ENCODE measurements around the gene SDHAF1. TPM values are rescaled to one million over a fixed set of nuclear protein-coding genes. Genes with fewer than 3 reads are reported as not detected.
A peak's percentile ranks its signal among the peaks of the same experiment; 100 is the strongest.

Gene SDHAF1
- total RNA-seq, 1 donor from 2014 or later, result 4.6 TPM

DNA sequence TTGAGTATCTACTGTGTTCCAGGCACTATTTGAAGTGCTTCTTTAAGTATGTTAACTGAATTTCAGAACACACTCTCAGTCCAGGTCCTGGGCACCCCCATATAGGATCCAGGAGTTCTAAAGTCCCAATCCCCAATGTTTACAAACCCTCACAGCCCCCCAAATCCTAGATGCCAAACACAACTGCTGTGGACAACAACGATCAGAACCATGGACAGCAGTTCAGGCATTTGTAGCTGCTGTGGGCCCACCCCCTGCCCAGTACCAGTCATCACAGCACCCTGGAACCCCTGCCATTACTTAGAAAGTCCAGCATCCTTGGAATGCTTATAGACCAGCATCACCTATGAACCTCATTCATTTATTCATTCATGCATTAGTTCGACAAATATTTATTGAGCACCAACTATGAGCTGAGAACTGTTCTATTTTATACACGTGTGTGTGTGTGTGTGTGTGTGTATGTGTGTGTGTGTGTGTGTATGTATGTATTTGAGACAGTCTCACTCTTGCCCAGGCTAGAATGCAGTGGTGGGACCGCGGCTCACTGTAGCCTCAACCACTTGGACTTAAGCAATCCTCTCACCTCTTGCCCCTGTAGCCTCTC is 19.3 kb upstream of the SDHAF1 start:
- DNase-seq (ENCODE audit: low spot score), result peak; percentile 83
- Mint-ChIP-seq H3K27ac (no peak overlapping the region), H3K4me3 (peak overlapping the region; percentile 14)

DNA sequence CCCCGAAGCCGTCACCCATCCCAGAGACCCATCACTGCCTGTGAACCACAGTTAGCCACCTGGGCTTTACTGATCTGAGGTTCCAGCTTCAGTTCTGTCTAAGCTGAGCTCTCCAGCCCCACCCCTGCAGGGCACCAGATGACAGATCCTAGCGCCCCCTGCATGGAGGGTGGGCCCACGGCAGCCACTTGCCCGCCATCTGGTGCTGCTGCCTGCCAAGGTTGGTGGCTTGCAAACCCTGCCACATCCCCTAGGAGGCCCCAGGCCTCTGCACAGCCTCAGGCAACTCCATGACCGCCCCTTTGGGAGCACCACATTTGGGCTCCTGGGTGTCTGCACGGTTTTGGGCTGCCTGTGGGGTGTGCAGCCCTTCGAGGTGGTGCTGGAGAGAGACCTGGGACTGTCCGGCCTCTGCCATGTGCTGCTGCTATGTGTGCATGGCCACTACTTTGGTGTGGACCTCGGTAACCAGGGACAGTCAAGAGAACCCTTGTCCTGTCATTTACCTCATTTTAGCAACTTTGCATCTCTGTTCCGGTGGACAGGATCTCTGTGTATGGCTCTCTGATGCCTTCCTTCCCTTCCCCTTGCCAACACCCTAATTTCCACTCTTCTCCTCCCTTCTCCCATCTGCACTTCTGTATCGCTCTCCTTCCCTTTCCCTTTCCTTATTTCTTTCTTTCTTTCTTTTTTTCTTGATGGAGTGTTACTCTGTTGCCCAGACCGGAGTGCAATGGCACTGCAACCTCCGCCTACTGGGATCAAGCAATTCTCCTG is 17.4 kb upstream of the SDHAF1 start:
- H3K27ac ChIP-seq, result no peak overlapping the region
- Mint-ChIP-seq H3K27me3 (ENCODE audit: insufficient read depth, low read depth) (peaks cover 23% of the 10 kb centered on the region), H3K36me3 (no peaks in the 10 kb centered on the region), H3K4me3 (peak overlapping the region; percentile 68), H3K4me1 (no peaks in the 10 kb centered on the region), H3K27ac (no peak overlapping the region), H3K9me3 (no peaks in the 10 kb centered on the region)
- no peak overlapping the region for H3K4me3 ChIP-seq
- no peak overlapping the region for H3K9ac ChIP-seq
- H3K4me1 ChIP-seq, result no peaks in the 10 kb centered on the region
- H3F3A ChIP-seq (ENCODE audit: low read depth), result no peaks in the 10 kb centered on the region
- TF ChIP-seq, protein P1, sequence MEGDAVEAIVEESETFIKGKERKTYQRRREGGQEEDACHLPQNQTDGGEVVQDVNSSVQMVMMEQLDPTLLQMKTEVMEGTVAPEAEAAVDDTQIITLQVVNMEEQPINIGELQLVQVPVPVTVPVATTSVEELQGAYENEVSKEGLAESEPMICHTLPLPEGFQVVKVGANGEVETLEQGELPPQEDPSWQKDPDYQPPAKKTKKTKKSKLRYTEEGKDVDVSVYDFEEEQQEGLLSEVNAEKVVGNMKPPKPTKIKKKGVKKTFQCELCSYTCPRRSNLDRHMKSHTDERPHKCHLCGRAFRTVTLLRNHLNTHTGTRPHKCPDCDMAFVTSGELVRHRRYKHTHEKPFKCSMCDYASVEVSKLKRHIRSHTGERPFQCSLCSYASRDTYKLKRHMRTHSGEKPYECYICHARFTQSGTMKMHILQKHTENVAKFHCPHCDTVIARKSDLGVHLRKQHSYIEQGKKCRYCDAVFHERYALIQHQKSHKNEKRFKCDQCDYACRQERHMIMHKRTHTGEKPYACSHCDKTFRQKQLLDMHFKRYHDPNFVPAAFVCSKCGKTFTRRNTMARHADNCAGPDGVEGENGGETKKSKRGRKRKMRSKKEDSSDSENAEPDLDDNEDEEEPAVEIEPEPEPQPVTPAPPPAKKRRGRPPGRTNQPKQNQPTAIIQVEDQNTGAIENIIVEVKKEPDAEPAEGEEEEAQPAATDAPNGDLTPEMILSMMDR (IDR thresholded peaks at IDR 0.05), result peak; percentile 56
- TF ChIP-seq EZH2 (IDR thresholded peaks at IDR 0.05), result no peak
- H2AFZ ChIP-seq (replicated peaks), result peak overlapping the region; percentile 50
- H3K27me3 ChIP-seq, result peaks cover 25% of the 10 kb centered on the region
- H3K9me3 ChIP-seq (ENCODE audit: low read depth), result no peaks in the 10 kb centered on the region
- H4K20me1 ChIP-seq (ENCODE audit: low read depth), result peaks cover 9% of the 10 kb centered on the region
- H3K79me2 ChIP-seq (ENCODE audit: low read depth), result no peaks in the 10 kb centered on the region
- no peaks in the 10 kb centered on the region for H3K36me3 ChIP-seq
- no peak overlapping the region for H3K4me2 ChIP-seq
- peak; percentile 79 for DNase-seq (ENCODE audit: low spot score)

More for the DNA sequence above, 19.3 kb upstream of the SDHAF1 start:
- H3K4me2 ChIP-seq, result no peak overlapping the region
- H3K36me3 ChIP-seq, result no peaks in the 10 kb centered on the region
- TF ChIP-seq, protein P1 (IDR thresholded peaks at IDR 0.05), result no peak
- TF ChIP-seq EZH2 (IDR thresholded peaks at IDR 0.05), result no peak
- H3K27ac ChIP-seq, result no peak overlapping the region
- no peak overlapping the region for H2AFZ ChIP-seq (replicated peaks)
- peaks cover 6% of the 10 kb centered on the region for H3K27me3 ChIP-seq
- no peak overlapping the region for H3K9ac ChIP-seq
- H3K4me1 Mint-ChIP-seq, result no peaks in the 10 kb centered on the region
- no peak overlapping the region for H3K4me3 ChIP-seq
- H3K27me3 Mint-ChIP-seq (ENCODE audit: insufficient read depth, low read depth), result peaks cover 17% of the 10 kb centered on the region
- no peaks in the 10 kb centered on the region for H3K4me1 ChIP-seq
- no peaks in the 10 kb centered on the region for H3K36me3 Mint-ChIP-seq
- no peaks in the 10 kb centered on the region for H3K9me3 Mint-ChIP-seq
- no peaks in the 10 kb centered on the region for H3K79me2 ChIP-seq (ENCODE audit: low read depth)
- no peaks in the 10 kb centered on the region for H3F3A ChIP-seq (ENCODE audit: low read depth)
- peaks cover 9% of the 10 kb centered on the region for H4K20me1 ChIP-seq (ENCODE audit: low read depth)
- no peaks in the 10 kb centered on the region for H3K9me3 ChIP-seq (ENCODE audit: low read depth)

DNA sequence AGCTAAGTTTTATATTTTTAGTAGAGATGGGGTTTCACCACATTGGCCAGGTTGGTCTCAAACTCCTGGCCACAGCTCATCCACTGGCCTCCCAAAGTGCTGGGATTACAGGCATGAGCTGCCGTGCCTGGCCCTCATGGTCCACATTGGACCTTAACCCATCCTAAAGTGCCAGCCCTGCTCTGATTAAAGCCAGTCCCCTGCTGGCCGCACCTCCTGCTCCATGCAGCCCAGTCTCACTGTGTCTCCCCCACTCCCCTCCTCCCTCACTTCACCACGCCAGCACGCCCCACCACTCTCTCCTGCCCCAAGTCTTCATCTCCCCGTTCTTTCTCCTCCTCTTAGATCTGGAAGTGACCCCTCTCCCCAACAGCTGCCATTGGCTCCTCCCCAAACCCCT is 16.7 kb upstream of the SDHAF1 start:
- no peak overlapping the region for H3K4me3 ChIP-seq
- no peaks in the 10 kb centered on the region for H3K36me3 Mint-ChIP-seq
- H3K27me3 ChIP-seq, result peaks cover 30% of the 10 kb centered on the region
- H3K27ac ChIP-seq, result no peak overlapping the region
- H3K27me3 Mint-ChIP-seq (ENCODE audit: insufficient read depth, low read depth), result peaks cover 23% of the 10 kb centered on the region
- H4K20me1 ChIP-seq (ENCODE audit: low read depth), result peaks cover 9% of the 10 kb centered on the region
- H3K9me3 Mint-ChIP-seq, result no peaks in the 10 kb centered on the region
- H2AFZ ChIP-seq (replicated peaks), result no peak overlapping the region
- H3K79me2 ChIP-seq (ENCODE audit: low read depth), result no peaks in the 10 kb centered on the region
- H3K27ac Mint-ChIP-seq, result no peak overlapping the region
- DNase-seq (ENCODE audit: low spot score), result no peak
- no peak overlapping the region for H3K4me2 ChIP-seq
- no peak overlapping the region for H3K9ac ChIP-seq
- H3F3A ChIP-seq (ENCODE audit: low read depth), result no peaks in the 10 kb centered on the region
- no peaks in the 10 kb centered on the region for H3K4me1 ChIP-seq
- H3K36me3 ChIP-seq, result no peaks in the 10 kb centered on the region
- TF ChIP-seq EZH2 (IDR thresholded peaks at IDR 0.05), result no peak
- TF ChIP-seq EZH2phosphoT487 (IDR thresholded peaks at IDR 0.05), result no peak
- no peaks in the 10 kb centered on the region for H3K9me3 ChIP-seq (ENCODE audit: low read depth)
- peak overlapping the region; percentile 27 for H3K4me3 Mint-ChIP-seq
- no peaks in the 10 kb centered on the region for H3K4me1 Mint-ChIP-seq

Measured in neural progenitor cell (in vitro differentiated cells).